GM06990 (cell line): ENCODE results near the gene GRIK3.

Experiments
- DNase-seq: peaks from one replicate; pipeline ENCODE4 v3.0.0-alpha.2; 2011; ENCODE audit not compliant: insufficient read length; ENCODE audit errors: extremely low read depth
- H3K27me3 ChIP-seq: replicated peaks from 2 replicates; pipeline ENCODE4 v1.6.0; 2011; ENCODE audit warnings: low read length; ENCODE audit not compliant: control insufficient read depth, insufficient read depth
- H3K36me3 ChIP-seq: 2 replicates; pipeline ENCODE4 v1.5.1; 2011; ENCODE audit warnings: low read length; ENCODE audit not compliant: control insufficient read depth, insufficient read depth
- H3K4me3 ChIP-seq: replicated peaks from 2 replicates; pipeline ENCODE4 v1.5.1; 2011; ENCODE audit warnings: low read depth, mild to moderate bottlenecking, control low read depth, low read length
- CTCF ChIP-seq: IDR thresholded peaks from 2 replicates; pipeline ENCODE4 v1.5.1; 2011; ENCODE audit warnings: low read length, control low read depth, mild to moderate bottlenecking, inconsistent platforms; ENCODE audit not compliant: insufficient read depth, poor library complexity, severe bottlenecking

The GRIK3 gene

GRCh38 chr1:36956570-36956969 lies 77.7 kb downstream of the GRIK3 start:
- no peaks in the 10 kb centered on the region for H3K36me3 ChIP-seq
- no peak for DNase-seq
- H3K27me3 ChIP-seq, result no peaks in the 10 kb centered on the region; the same call in 1 of the 2 replicates
- H3K4me3 ChIP-seq, result no peak overlapping the region
- no peak for TF ChIP-seq CTCF

- Histone ChIP-seq H3K27me3 (no peaks in the 10 kb centered on the region; the same call in 1 of the 2 replicates), H3K36me3 (no peaks in the 10 kb centered on the region), H3K4me3 (no peak overlapping the region)
- no peak for TF ChIP-seq CTCF
- DNase-seq, result no peak
Observed at GRCh38 chr1:36955016-36955415, 79.3 kb downstream of the GRIK3 start.

DNA sequence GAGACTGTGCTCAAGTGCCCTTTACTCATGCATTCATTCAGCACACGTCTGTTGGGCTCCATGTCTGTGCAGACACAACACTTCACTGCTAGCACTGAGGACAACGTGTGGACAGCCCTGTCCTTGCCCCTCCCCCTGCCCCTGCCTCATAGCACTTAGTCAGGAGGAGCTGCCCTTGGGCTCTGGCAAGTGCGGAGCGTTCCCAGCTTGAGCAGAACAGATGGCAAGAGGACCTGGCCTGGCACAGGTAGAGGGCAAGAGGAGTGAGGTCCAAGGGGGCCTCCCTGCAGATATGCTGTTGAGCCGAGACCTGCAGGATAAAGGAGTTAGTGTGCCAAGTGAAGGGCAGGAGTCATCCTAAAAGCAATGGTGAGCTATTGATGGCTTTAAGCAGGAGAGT lies 81.3 kb downstream of the GRIK3 start:
- TF ChIP-seq CTCF, result no peak
- Histone ChIP-seq H3K4me3 (no peak overlapping the region), H3K27me3 (no peaks in the 10 kb centered on the region; the same call in 1 of the 2 replicates), H3K36me3 (no peaks in the 10 kb centered on the region)
- no peak for DNase-seq

- Histone ChIP-seq H3K4me3 (no peak overlapping the region), H3K36me3 (no peaks in the 10 kb centered on the region), H3K27me3 (no peaks in the 10 kb centered on the region; the same call in 1 of the 2 replicates)
- no peak for DNase-seq
- TF ChIP-seq CTCF, result no peak
Observed at GRCh38 chr1:36951761-36952160, 82.6 kb downstream of the GRIK3 start.

DNA sequence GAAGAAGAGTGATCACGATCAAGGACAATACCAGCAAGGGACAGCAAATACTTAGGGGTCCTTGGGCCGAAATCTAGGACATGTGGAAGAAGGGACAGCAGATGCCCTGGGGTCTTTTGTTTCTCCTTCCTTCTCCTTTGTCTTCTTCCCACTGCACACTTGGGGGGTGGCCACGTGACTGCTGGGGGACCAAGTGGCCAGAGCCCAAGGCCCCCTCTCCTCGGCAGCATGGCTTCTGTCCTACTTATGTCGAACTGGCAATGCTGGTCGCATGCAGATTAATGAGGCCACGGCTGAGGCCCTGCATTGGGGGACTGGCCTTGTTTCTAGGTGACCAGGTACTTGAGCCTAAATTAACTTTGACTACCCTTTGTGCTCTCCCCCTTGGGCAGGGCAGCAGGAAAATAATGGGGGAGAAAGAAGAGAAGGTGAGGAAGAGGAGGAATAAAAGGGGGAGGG lies 83.0 kb downstream of the GRIK3 start:
- Histone ChIP-seq H3K36me3 (no peaks in the 10 kb centered on the region), H3K4me3 (no peak overlapping the region), H3K27me3 (no peaks in the 10 kb centered on the region; the same call in 1 of the 2 replicates)
- no peak for TF ChIP-seq CTCF
- DNase-seq, result no peak
